ENCODE measurements around the gene ALDH3B1. TPM values are rescaled to one million over a fixed set of nuclear protein-coding genes. Genes with fewer than 3 reads are reported as not detected.
"Not testable (repeated sequence)": the region's sequence is repeated elsewhere in the genome, so short reads cannot be mapped to it uniquely, and the experiment has no call there.

Gene ALDH3B1
- total and polyA plus RNA-seq, 9 of the 15 experiments (the other 6 are each of a cell fraction or from before 2014, with no cell fraction given) = 0.01 to 0.35 (median 0.07) TPM; not detected in 2

- H3K4me2 ChIP-seq (ENCODE audit: insufficient read depth, low read length); H3K36me3 ChIP-seq (ENCODE audit: control insufficient read depth, insufficient read depth, low read length); intact Hi-C loops (cut with micrococcal nuclease); CTCF ChIA-PET (ENCODE audit: low intra/inter-chr PET ratio); H3K9me3 ChIP-seq (replicated peaks; ENCODE audit: control insufficient read depth, insufficient read depth, low read depth, low read length); H3K4me3 ChIP-seq; H3K4me1 ChIP-seq (replicated peaks in 1 of 2; ENCODE audit: control insufficient read depth in 2 of 2, insufficient read depth in 2 of 2, low read length in 2 of 2); H4K20me1 ChIP-seq (replicated peaks; ENCODE audit: control insufficient read depth, insufficient read depth, low read length); H3K27me3 ChIP-seq (ENCODE audit: control insufficient read depth in 2 of 2, insufficient read depth in 2 of 2, low read length in 2 of 2); H3K27ac ChIP-seq (ENCODE audit: extremely low read depth, low read depth, low read length); FAIRE-seq; H3K79me2 ChIP-seq (ENCODE audit: control insufficient read depth, insufficient read depth, low read length); H2AFZ ChIP-seq (ENCODE audit: low read depth, low read length); DNase-seq (ENCODE audit: extremely low read depth in 1 of 4, low spot score in 3 of 4); POLR2A ChIA-PET; ATAC-seq; H3K9ac ChIP-seq (ENCODE audit: insufficient read depth in 1 of 2, low read depth in 2 of 2, low read length in 2 of 2); H3K9me1 ChIP-seq (ENCODE audit: control insufficient read depth, insufficient read depth, low read length); BruUV-seq (replicated peaks): not testable (repeated sequence)
- in situ Hi-C loops (cut with MboI) = loop anchor here (5.0 kb wide), 1 partner anchor 278 kb away; no protein-coding TSS in a partner anchor
- WGBS (ENCODE audit: insufficient coverage, low coverage, missing lambda C conversion rate) = 20% methylated on average over 6 of the region's 6 CpGs
- 0 out of 4 replicates have a peak, but pooled peaks of 1 of the 2 experiments have one; percentile 56 for TF ChIP-seq MCM7 (IDR thresholded peaks at IDR 0.05)
- peak; percentile 94 for TF ChIP-seq DACH1 (IDR thresholded peaks at IDR 0.05; ENCODE audit: partially characterized antibody)
Measured at GRCh38 chr11:67985302-67985701, 24.8 kb upstream of the ALDH3B1 start.

GRCh38 chr11:67990546-67991346 is 19.4 kb upstream of the ALDH3B1 start:
- DNase-seq (ENCODE audit: extremely low read depth in 1 of 4, low spot score in 3 of 4) = peak; percentile 43 to 51 (median 46)
- intact Hi-C loops (cut with micrococcal nuclease); H3K4me3 ChIP-seq; H3K9me1 ChIP-seq (ENCODE audit: control insufficient read depth, insufficient read depth, low read length); H4K20me1 ChIP-seq (replicated peaks; ENCODE audit: control insufficient read depth, insufficient read depth, low read length); H3K9me3 ChIP-seq (replicated peaks; ENCODE audit: control insufficient read depth, insufficient read depth, low read depth, low read length); H3K4me1 ChIP-seq (replicated peaks in 1 of 2; ENCODE audit: control insufficient read depth in 2 of 2, insufficient read depth in 2 of 2, low read length in 2 of 2); H3K79me2 ChIP-seq (ENCODE audit: control insufficient read depth, insufficient read depth, low read length); H3K9ac ChIP-seq (ENCODE audit: insufficient read depth in 1 of 2, low read depth in 2 of 2, low read length in 2 of 2); BruUV-seq (replicated peaks); H3K27ac ChIP-seq (ENCODE audit: extremely low read depth, low read depth, low read length); H3K4me2 ChIP-seq (ENCODE audit: insufficient read depth, low read length); H2AFZ ChIP-seq (ENCODE audit: low read depth, low read length); FAIRE-seq; POLR2A ChIA-PET; H3K27me3 ChIP-seq (ENCODE audit: control insufficient read depth in 2 of 2, insufficient read depth in 2 of 2, low read length in 2 of 2); in situ Hi-C loops (cut with MboI); H3K36me3 ChIP-seq (ENCODE audit: control insufficient read depth, insufficient read depth, low read length); CTCF ChIA-PET (ENCODE audit: low intra/inter-chr PET ratio): not testable (repeated sequence)
- TF ChIP-seq EP400 (IDR thresholded peaks at IDR 0.05) (peak; percentile 36; the same call in 1 of the 2 replicates), MNT (conservative IDR thresholded peaks at IDR 0.05) (0 out of 4 replicates have a peak, but pooled peaks of 1 of the 2 experiments have one; percentile 17), E2F6 (IDR thresholded peaks at IDR 0.05; ENCODE audit: borderline replicate concordance in 1 of 2, extremely low read depth in 1 of 2, insufficient read depth in 1 of 2, insufficient read length in 1 of 2, low read depth in 1 of 2, low read length in 1 of 2, poor library complexity in 1 of 2, severe bottlenecking in 1 of 2) (peak in 1 of 2 experiments; percentile 36)
- WGBS (ENCODE audit: insufficient coverage, low coverage, missing lambda C conversion rate) = 60% methylated on average over 30 of the region's 58 CpGs
- ATAC-seq = peak; percentile 87

All from K562 (cell line).